Vagina (tissue), 2 donors: ENCODE measurements around the gene CEP97. TPM values are rescaled to one million over a fixed set of nuclear protein-coding genes. Genes with fewer than 3 reads are reported as not detected.
"Not testable (repeated sequence)": the region's sequence is repeated elsewhere in the genome, so short reads cannot be mapped to it uniquely, and the experiment has no call there.

Source experiments
- DNase-seq, 2 donors: peaks; one replicate each; pipeline ENCODE4 v3.0.0-alpha.2; 2017; ENCODE audit errors: extremely low spot score in 2 of 2
- H3K27ac ChIP-seq: fragments of 200-600 bp; sonication (generic); one replicate; pipeline ENCODE4 v1.5.1; 2019
- H3K27me3 ChIP-seq: fragments of 200-600 bp; sonication (generic); one replicate; pipeline ENCODE4 v1.5.1; 2019
- H3K36me3 ChIP-seq, 2 donors: fragments of 200-600 bp; sonication (generic); one replicate each; pipeline ENCODE4 v1.5.1; 2017 to 2019
- H3K4me1 ChIP-seq: fragments of 200-600 bp; sonication (generic); one replicate; pipeline ENCODE4 v1.5.1; 2019
- H3K4me3 ChIP-seq, 2 donors: fragments of 200-600 bp; sonication (generic); 1 replicate in 1 of 2; 2 replicates in 1 of 2; pipeline ENCODE4 v1.5.1; 2016 to 2019
- H3K9me3 ChIP-seq: fragments of 200-600 bp; sonication (generic); one replicate; pipeline ENCODE4 v1.5.1; 2019
- CTCF ChIP-seq, 3 experiments: fragments of 450-650 bp in 2 of 3; fragments of 200-600 bp in 1 of 3; sonication (generic) in 1 of 3; IDR thresholded peaks; one replicate each; pipeline ENCODE4 v1.5.1; 2017 to 2019; ENCODE audit warnings: antibody characterized with exemption in 3 of 3, mild to moderate bottlenecking in 2 of 3, moderate library complexity in 2 of 3
- POLR2A ChIP-seq, 2 donors: fragments of 450-650 bp; IDR thresholded peaks; one replicate each; pipeline ENCODE4 v1.6.1; 2017; ENCODE audit warnings: antibody characterized with exemption in 2 of 2, mild to moderate bottlenecking in 2 of 2, moderate library complexity in 2 of 2
- POLR2AphosphoS5 ChIP-seq, 2 donors: sonication (generic); formaldehyde crosslinking; IDR thresholded peaks; one replicate each; pipeline ENCODE4 v1.9.0; 2017; ENCODE audit warnings: antibody characterized with exemption in 2 of 2, mild to moderate bottlenecking in 2 of 2, low read depth in 1 of 2; ENCODE audit not compliant: insufficient read depth in 1 of 2
- intact Hi-C: fragments of 100-400 bp; cut with DNase I; formaldehyde crosslinking; loops from one replicate; pipeline ENCODE4 v1.15.1; 2023
- total RNA-seq: library from RNA; depleted of rRNA; stranded (reverse); fragments of >200 nt; gene quantifications from one replicate; pipeline ENCODE4 v1.2.3, GENCODE V29; 2016

CEP97 gene
- total RNA-seq, 1 donor from 2014 or later = 11.0 TPM

GRCh38 chr3:101732240-101732641 lies 7.8 kb downstream of the CEP97 start:
- Histone ChIP-seq H3K9me3 (no peaks in the 10 kb centered on the region), H3K27me3 (no peaks in the 10 kb centered on the region), H3K4me1 (no peaks in the 10 kb centered on the region), H3K27ac (no peak overlapping the region), H3K4me3 (no peak overlapping the region), H3K36me3 (peaks cover 0 to 81% of the 10 kb centered on the region in 2 donors)
- TF ChIP-seq POLR2AphosphoS5 (IDR thresholded peaks at IDR 0.05; ENCODE audit: insufficient read depth in 1 of 2, low read depth in 1 of 2) (no peak), POLR2A (IDR thresholded peaks at IDR 0.05) (no peak), CTCF (IDR thresholded peaks at IDR 0.05) (no peak)
- intact Hi-C loops = no loop called here
- no peak for DNase-seq

- Histone ChIP-seq H3K27me3 (no peaks in the 10 kb centered on the region), H3K27ac (no peak overlapping the region), H3K36me3 (peaks cover 0 to 46% of the 10 kb centered on the region in 2 donors), H3K4me3 (no peak overlapping the region), H3K9me3 (no peaks in the 10 kb centered on the region), H3K4me1 (no peaks in the 10 kb centered on the region)
- TF ChIP-seq CTCF (IDR thresholded peaks at IDR 0.05) = no peak
- no peak for TF ChIP-seq POLR2AphosphoS5 (IDR thresholded peaks at IDR 0.05; ENCODE audit: insufficient read depth in 1 of 2, low read depth in 1 of 2)
- no peak for TF ChIP-seq POLR2A (IDR thresholded peaks at IDR 0.05)
- DNase-seq = no peak
- intact Hi-C loops = no loop called here
Measured at GRCh38 chr3:101735833-101736232, 11.4 kb downstream of the CEP97 start.

- H3K27me3 ChIP-seq, DNase-seq, H3K36me3 ChIP-seq, H3K4me3 ChIP-seq, intact Hi-C loops, H3K9me3 ChIP-seq, H3K27ac ChIP-seq, H3K4me1 ChIP-seq: not testable (repeated sequence)
Measured at GRCh38 chr3:101741914-101742313, 17.5 kb downstream of the CEP97 start.

GRCh38 chr3:101744811-101745210 lies 20.4 kb downstream of the CEP97 start:
- no peak for DNase-seq
- no peak overlapping the region for H3K4me3 ChIP-seq
- no peaks in the 10 kb centered on the region for H3K36me3 ChIP-seq
- no peaks in the 10 kb centered on the region for H3K27me3 ChIP-seq
- TF ChIP-seq POLR2AphosphoS5 (IDR thresholded peaks at IDR 0.05; ENCODE audit: insufficient read depth in 1 of 2, low read depth in 1 of 2) = no peak
- no peak for TF ChIP-seq CTCF (IDR thresholded peaks at IDR 0.05)
- no peak for TF ChIP-seq POLR2A (IDR thresholded peaks at IDR 0.05)
- H3K27ac ChIP-seq = no peak overlapping the region
- no peaks in the 10 kb centered on the region for H3K9me3 ChIP-seq
- H3K4me1 ChIP-seq = no peaks in the 10 kb centered on the region
- intact Hi-C loops = no loop called here

- DNase-seq, H3K36me3 ChIP-seq, H3K27me3 ChIP-seq, H3K9me3 ChIP-seq, H3K27ac ChIP-seq, H3K4me3 ChIP-seq, H3K4me1 ChIP-seq, intact Hi-C loops: not testable (repeated sequence)
Measured at GRCh38 chr3:101745934-101746333, 21.5 kb downstream of the CEP97 start.

GRCh38 chr3:101753386-101754113 lies 29.1 kb downstream of the CEP97 start:
- H3K4me3 ChIP-seq, H3K4me1 ChIP-seq, DNase-seq, H3K27ac ChIP-seq, H3K9me3 ChIP-seq, H3K27me3 ChIP-seq, intact Hi-C loops: not testable (repeated sequence)
- peaks cover 3 to 29% of the 10 kb centered on the region in 2 donors for H3K36me3 ChIP-seq
